ENCODE data around the gene PTPRM.

The PTPRM gene

GRCh38 chr18:7908681-7909299, 341.7 kb downstream of the PTPRM start:
- no peak for DNase-seq

GRCh38 chr18:7914834-7915670, 347.9 kb downstream of the PTPRM start:
- no peak for DNase-seq

GRCh38 chr18:7918701-7919100, 351.6 kb downstream of the PTPRM start:
- DNase-seq = no peak

DNA sequence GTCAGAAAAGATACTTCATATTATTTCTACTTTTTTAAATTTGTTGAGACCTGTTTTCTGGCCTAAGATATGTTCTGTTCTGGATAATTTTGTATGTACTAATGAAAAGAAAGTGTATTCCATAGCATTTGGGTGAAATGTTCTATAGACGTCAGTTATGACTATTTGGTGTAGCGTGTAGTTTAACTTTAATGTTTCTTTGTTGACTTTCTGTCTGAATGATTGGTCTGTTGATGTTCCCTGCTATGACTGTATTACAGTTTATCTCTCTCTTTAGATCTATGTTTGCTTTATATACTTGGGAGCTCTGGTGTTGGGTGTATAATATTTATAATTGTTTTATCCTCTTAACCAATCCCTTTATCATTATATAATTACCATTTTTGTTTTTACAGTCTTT, 352.4 kb downstream of the PTPRM start:
- no peak for DNase-seq

- no peak for DNase-seq
Measured at GRCh38 chr18:7921938-7922587, 354.9 kb downstream of the PTPRM start.

DNA sequence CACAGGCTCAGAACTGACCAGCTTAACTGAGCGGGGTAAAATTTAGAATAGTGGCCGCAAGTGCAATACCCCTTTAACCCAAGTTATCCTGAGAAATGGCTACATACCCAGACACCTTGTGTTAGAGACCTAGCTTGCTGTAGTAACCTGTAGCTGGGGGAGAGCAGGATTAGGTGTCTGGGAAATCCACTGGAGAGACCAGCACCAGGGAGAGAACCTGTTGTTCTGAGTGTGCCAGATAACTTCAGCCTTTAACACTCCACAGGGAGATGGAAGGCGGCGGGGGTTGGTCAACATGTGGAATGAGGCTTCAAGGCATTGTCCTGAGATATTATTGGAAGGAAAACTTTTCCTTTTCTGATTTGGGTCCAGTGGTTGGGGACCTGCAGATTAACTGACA, 356.0 kb downstream of the PTPRM start:
- no peak for DNase-seq

GRCh38 chr18:7924616-7925015, 357.5 kb downstream of the PTPRM start:
- DNase-seq = no peak

- no peak for DNase-seq
Measured at GRCh38 chr18:7926526-7926925, 359.4 kb downstream of the PTPRM start.

DNA sequence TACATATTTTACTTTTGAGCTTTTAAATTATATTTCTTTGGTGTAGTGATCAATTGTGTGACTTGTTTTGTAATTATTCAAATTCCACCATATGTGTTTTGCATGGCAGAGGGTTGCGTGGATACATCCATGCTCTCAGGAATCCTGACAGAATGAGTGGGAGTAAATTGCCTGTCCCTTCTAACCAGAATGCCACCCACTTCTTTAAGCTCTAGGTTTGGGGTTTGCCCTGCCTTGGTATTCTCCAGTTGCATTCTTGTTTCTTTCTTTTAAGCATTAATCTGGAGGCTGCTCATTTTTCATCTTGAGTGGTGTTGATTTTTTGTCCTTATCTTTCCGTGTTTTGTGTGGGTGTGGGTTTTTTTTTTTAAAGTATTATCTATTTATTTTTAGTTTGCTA, 360.0 kb downstream of the PTPRM start:
- DNase-seq = no peak

DNA sequence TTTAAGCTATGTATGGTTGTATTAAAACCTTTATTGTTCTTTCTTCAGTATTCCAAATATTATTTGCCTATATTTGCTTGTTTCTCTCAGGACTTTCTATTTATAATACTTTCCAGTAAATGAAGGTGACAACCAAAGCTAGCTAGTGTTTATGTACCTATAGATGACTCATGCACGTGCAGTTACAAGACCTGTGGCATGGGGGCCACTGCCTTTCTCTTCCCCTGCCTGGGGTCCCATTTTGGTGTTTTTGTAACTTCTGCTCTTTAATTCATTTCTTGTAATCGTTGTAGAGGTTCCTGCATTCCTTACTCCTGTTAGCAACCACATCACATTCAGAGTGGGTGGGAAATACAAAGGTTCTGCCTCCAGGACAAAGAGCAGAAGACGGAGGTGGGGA, 364.6 kb downstream of the PTPRM start:
- no peak for DNase-seq

DNA sequence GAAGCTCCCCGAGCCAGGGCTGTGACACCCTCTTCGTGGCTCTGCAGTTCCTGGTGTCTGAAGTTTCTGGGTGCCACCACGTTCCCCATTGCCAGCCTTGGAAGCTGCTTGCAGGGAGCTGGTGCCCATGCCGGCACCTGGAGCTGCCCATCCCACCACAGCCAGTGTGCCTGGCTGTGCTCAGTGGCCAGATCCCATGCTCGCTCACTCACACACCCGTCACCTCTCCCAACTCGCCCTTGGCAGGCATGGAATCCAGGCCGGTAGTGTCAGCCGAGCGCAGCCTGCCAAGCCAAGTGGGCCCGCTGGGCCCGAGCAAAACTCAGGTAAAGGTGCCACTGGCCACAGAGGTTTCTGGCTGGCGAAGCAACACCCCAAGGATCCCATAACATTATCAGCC, 370.2 kb downstream of the PTPRM start:
- no peak for DNase-seq

DNA sequence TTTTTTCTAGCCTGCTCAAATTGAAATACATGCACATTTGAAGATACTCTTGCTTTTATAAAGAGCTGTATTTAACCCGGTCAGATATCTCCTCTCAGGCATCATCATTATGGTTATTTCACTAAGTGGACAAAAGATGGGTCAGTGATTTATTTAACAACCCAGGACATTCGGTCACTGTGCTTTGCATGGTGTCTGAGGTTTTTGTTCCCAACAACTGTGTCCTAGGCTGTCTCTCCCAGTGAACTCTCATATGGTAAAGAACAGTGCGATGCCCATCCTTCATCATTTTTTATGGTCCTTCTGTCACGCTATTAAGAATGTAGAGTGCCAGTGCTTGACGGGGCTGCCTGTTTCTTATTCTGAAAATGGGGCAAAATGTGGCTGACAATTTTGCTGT, 372.4 kb downstream of the PTPRM start:
- no peak for DNase-seq

- DNase-seq = no peak
Measured at GRCh38 chr18:7940379-7940778, 373.3 kb downstream of the PTPRM start.

- DNase-seq = no peak
Measured at GRCh38 chr18:7940971-7941370, 373.9 kb downstream of the PTPRM start.

DNA sequence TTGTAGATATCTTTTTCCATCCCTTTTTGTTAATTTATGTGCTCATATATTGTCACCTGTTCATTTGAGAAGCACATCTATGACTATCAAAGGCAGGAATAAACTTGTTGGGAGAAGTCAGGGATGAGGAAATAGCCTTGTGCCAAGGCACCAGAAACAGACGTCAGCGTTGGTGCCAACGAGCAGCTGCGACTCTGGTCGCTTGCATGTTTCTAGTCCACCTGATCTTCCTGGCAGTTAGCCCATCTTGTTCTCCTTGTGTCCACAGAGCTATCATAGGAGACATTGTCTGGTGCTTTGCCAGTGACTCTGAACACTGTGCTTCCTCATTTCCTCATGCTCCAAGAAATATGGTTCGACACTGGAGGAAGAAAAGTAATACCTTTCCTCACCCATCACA, 374.4 kb downstream of the PTPRM start:
- DNase-seq = no peak

- DNase-seq = no peak
Measured at GRCh38 chr18:7945882-7946281, 378.8 kb downstream of the PTPRM start.

DNA sequence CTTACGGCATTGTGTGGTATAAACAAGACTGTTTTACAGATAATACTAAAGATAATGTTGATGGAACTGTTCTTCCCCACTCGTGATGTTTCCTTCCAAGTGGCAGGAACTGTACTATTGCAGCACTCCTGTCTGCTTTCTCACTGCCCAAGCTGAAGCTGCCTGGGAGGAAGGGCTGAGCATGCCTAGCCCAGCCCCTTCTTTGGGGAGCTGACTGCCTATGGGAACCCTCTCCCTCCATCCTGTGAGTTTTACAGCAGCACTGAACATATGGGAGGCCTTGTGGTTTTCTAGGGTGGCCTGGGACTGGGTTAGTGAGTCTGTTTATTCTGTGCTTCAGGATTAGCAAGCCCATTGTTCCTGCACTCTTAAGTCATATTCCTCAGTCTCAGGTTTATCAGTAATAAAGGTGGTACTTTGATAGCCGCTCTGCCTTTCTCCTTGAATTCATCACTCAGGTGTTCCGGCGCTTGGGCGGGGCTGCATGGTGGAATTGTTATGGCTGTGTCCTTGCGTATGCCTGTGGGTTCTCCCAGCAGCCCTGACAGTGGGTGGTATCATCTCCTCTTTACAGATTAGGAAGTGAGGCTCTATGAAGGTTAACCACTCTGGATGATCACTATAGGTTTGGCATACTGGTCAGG, 379.7 kb downstream of the PTPRM start:
- no peak for DNase-seq

- DNase-seq = no peak
Measured at GRCh38 chr18:7950380-7951136, 383.4 kb downstream of the PTPRM start.

DNA sequence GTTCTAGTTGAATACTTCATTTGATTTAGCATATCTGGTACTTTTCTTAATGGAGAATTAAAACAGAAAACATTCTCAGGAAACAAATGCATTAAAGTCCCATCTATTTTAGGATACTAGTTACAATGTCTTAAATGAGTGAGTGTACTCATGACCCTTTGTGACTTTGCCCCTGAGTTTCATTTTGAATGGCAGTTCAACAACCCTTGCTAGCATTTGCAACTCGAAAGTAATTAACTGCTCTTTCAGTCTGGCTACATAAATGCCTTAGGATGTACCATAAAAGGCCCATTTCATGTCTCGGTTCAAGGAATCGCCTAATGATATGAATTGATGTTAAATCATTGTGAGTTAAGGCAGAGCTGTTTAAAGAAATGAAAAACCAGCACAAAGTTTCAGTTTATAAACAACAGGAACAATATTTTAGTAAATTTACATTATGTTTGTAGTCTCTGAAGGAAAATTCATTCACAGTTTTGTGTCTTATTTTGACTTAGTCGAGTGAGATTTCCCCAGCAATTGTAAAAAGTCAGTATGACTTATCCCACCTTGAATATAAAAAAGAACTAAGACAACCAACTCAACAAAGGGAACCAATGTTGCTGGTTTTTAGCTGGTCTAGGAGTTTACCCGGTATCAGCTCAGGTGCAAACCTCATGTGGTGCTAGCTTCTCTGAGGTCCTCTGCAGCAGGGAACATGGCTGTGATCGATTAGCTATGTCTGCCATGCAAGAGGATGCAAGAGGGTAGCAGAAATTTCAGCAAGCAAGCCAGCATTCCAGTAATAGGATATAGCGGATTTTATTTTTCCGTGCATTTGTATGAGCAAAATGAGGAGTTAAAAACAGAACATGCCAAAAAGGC, 386.2 kb downstream of the PTPRM start:
- DNase-seq = no peak

DNA sequence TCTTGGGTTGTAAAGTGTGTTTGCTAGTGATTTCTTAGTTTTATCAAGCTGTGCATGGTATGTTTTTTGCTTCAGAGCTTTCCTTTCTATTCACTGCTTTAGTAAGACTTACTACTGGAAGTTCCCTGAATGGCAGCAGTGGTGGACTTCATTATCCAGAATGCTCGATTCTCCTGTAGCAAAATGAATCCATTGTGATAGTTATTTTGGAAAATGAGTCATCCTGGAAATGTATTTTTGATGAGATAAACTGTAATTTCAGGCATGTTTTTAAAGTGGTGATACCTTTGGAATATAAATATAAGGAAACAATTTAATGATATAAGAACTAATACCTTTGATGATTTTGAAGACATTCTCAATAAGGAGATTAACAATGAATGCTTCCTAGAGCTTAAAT, 387.1 kb downstream of the PTPRM start:
- no peak for DNase-seq

DNA sequence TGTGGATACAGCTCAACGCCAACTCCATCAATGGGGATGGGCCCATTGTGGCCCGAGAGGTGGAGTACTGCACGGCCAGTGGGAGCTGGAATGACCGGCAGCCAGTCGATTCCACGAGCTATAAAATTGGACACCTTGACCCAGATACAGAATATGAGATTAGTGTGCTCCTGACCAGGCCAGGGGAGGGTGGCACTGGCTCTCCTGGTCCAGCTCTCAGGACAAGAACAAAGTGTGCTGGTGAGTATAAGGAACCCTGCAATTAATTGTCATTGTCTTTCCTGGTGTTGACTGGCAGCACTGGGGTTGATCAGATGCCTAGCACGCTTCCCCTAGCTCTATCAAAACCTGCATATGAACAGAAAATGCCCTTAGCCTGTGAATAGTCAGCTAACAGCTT, 388.1 kb downstream of the PTPRM start:
- no peak for DNase-seq

- no peak for DNase-seq
Measured at GRCh38 chr18:7957297-7957696, 390.2 kb downstream of the PTPRM start.
